H9 (cell line): ENCODE measurements around the gene PRPH. TPM values are rescaled to one million over a fixed set of nuclear protein-coding genes. Genes with fewer than 3 reads are reported as not detected.
"Not testable (repeated sequence)": the region's sequence is repeated elsewhere in the genome, so short reads cannot be mapped to it uniquely, and the experiment has no call there.

ENCODE experiments used
- DNase-seq: peaks from one replicate; pipeline ENCODE4 v3.0.0-alpha.2; 2017
- H2AFZ ChIP-seq: one replicate; pipeline ENCODE4 v1.6.1; 2013; ENCODE audit warnings: mild to moderate bottlenecking, low read length, control low read depth, moderate library complexity
- H2AK5ac ChIP-seq: 2 replicates; pipeline ENCODE4 v1.6.1; 2013; ENCODE audit warnings: low read length, control low read depth, mixed read lengths; ENCODE audit not compliant: insufficient read length
- H2BK120ac ChIP-seq: one replicate; pipeline ENCODE4 v1.6.1; 2013; ENCODE audit warnings: low read depth, mild to moderate bottlenecking, low read length, control low read depth, inconsistent platforms; ENCODE audit not compliant: poor library complexity, severe bottlenecking
- H2BK12ac ChIP-seq: 2 replicates; pipeline ENCODE4 v1.6.1; 2013; ENCODE audit warnings: low read length, control low read depth, mixed read lengths, low read depth; ENCODE audit not compliant: insufficient read length
- H2BK15ac ChIP-seq: 2 replicates; pipeline ENCODE4 v1.6.1; 2013; ENCODE audit warnings: low read depth, low read length, control low read depth
- H2BK20ac ChIP-seq: one replicate; pipeline ENCODE4 v1.6.1; 2013; ENCODE audit warnings: low read depth, mild to moderate bottlenecking, low read length, control low read depth, inconsistent platforms; ENCODE audit not compliant: poor library complexity, severe bottlenecking
- H2BK5ac ChIP-seq: 2 replicates; pipeline ENCODE4 v1.6.1; 2013; ENCODE audit warnings: low read length, control low read depth, mixed read lengths; ENCODE audit not compliant: insufficient read length
- H3K14ac ChIP-seq: 2 replicates; pipeline ENCODE4 v1.6.1; 2013; ENCODE audit warnings: low read length, control low read depth; ENCODE audit not compliant: insufficient read depth
- H3K18ac ChIP-seq: 2 replicates; pipeline ENCODE4 v1.6.1; 2013; ENCODE audit warnings: low read depth, mild to moderate bottlenecking, mixed read lengths, low read length, control low read depth; ENCODE audit not compliant: insufficient read length
- H3K23ac ChIP-seq: 2 replicates; pipeline ENCODE4 v1.6.1; 2013; ENCODE audit warnings: low read length, control low read depth, mixed read lengths, low read depth; ENCODE audit not compliant: insufficient read length
- H3K23me2 ChIP-seq: 2 replicates; pipeline ENCODE4 v1.6.1; 2013; ENCODE audit warnings: low read depth, mild to moderate bottlenecking, mixed read lengths, low read length, control low read depth; ENCODE audit not compliant: insufficient read length, poor library complexity, severe bottlenecking
- H3K27ac ChIP-seq: 2 replicates; pipeline ENCODE4 v1.5.1; 2013; ENCODE audit warnings: low read length, control low read depth, mixed read lengths, low read depth; ENCODE audit not compliant: insufficient read length
- H3K27me3 ChIP-seq: 2 replicates; pipeline ENCODE4 v1.6.1; 2013; ENCODE audit warnings: low read length, control low read depth, inconsistent platforms; ENCODE audit not compliant: insufficient read depth
- H3K4ac ChIP-seq: 2 replicates; pipeline ENCODE4 v1.6.1; 2013; ENCODE audit warnings: low read depth, mild to moderate bottlenecking, control low read depth, inconsistent platforms, low read length, moderate library complexity
- H3K4me1 ChIP-seq: 2 replicates; pipeline ENCODE4 v1.6.1; 2013; ENCODE audit warnings: low read length, control low read depth, inconsistent platforms; ENCODE audit not compliant: insufficient read depth
- H3K4me2 ChIP-seq: 2 replicates; pipeline ENCODE4 v1.6.1; 2013; ENCODE audit warnings: low read length, control low read depth, mixed read lengths; ENCODE audit not compliant: insufficient read length, insufficient read depth
- H3K56ac ChIP-seq: 2 replicates; pipeline ENCODE4 v1.6.1; 2013; ENCODE audit warnings: low read depth, mild to moderate bottlenecking, mixed read lengths, low read length, control low read depth; ENCODE audit not compliant: insufficient read length
- H3K79me1 ChIP-seq: 2 replicates; pipeline ENCODE4 v1.6.1; 2013; ENCODE audit warnings: low read depth, mild to moderate bottlenecking, moderate library complexity, low read length, control low read depth, inconsistent platforms; ENCODE audit not compliant: insufficient read depth, poor library complexity, severe bottlenecking
- H3K79me2 ChIP-seq: 2 replicates; pipeline ENCODE4 v1.6.1; 2013; ENCODE audit warnings: low read length, control low read depth, inconsistent platforms; ENCODE audit not compliant: insufficient read depth
- H3K9ac ChIP-seq: 2 replicates; pipeline ENCODE4 v1.6.1; 2013; ENCODE audit warnings: low read length, control low read depth, mixed read lengths; ENCODE audit not compliant: insufficient read length; ENCODE audit errors: extremely low read depth
- H3K9me3 ChIP-seq: one replicate; pipeline ENCODE4 v1.6.1; 2013; ENCODE audit warnings: low read depth, low read length, inconsistent platforms; ENCODE audit not compliant: control insufficient read depth
- H3T11ph ChIP-seq: one replicate; pipeline ENCODE4 v1.6.1; 2013; ENCODE audit warnings: mild to moderate bottlenecking, low read length, control low read depth, inconsistent platforms
- H4K20me1 ChIP-seq: one replicate; pipeline ENCODE4 v1.6.1; 2013; ENCODE audit not compliant: control insufficient read depth, insufficient read length, insufficient read depth
- H4K5ac ChIP-seq: 2 replicates; pipeline ENCODE4 v1.6.1; 2013; ENCODE audit warnings: low read depth, mild to moderate bottlenecking, mixed read lengths, low read length, control low read depth; ENCODE audit not compliant: insufficient read length
- H4K8ac ChIP-seq: replicated peaks from 2 replicates; pipeline ENCODE4 v1.6.1; 2013; ENCODE audit warnings: low read length, control low read depth, mixed read lengths, low read depth; ENCODE audit not compliant: insufficient read length
- H4K91ac ChIP-seq: 2 replicates; pipeline ENCODE4 v1.6.1; 2013; ENCODE audit warnings: low read depth, mild to moderate bottlenecking, moderate library complexity, mixed read lengths, low read length, control low read depth; ENCODE audit not compliant: insufficient read length
- H3K27ac Mint-ChIP-seq, 3 experiments: 2 replicates in 2 of 3; 3 replicates in 1 of 3; pipeline ENCODE4 v1.8.0; 2020 to 2021; ENCODE audit warnings: mixed read lengths in 3 of 3, mild to moderate bottlenecking in 1 of 3, moderate library complexity in 1 of 3
- H3K27me3 Mint-ChIP-seq: 2 replicates; pipeline ENCODE4 v1.8.0; 2021; ENCODE audit warnings: low read depth, mild to moderate bottlenecking, moderate library complexity, mixed read lengths
- H3K36me3 Mint-ChIP-seq, 3 experiments: 2 replicates in 2 of 3; 3 replicates in 1 of 3; pipeline ENCODE4 v1.8.0; 2020 to 2021; ENCODE audit warnings: low read depth in 3 of 3, mixed read lengths in 3 of 3; ENCODE audit not compliant: insufficient read depth in 1 of 3
- H3K4me1 Mint-ChIP-seq, 2 experiments: 2 replicates each; pipeline ENCODE4 v1.8.0; 2020; ENCODE audit warnings: mixed read lengths in 2 of 2
- H3K4me3 Mint-ChIP-seq, 2 experiments: 2 replicates in 1 of 2; 3 replicates in 1 of 2; pipeline ENCODE4 v1.8.0; 2020 to 2021; ENCODE audit warnings: mild to moderate bottlenecking in 2 of 2, mixed read lengths in 2 of 2, moderate library complexity in 1 of 2
- H3K9me3 Mint-ChIP-seq, 2 experiments: 2 replicates in 1 of 2; 3 replicates in 1 of 2; pipeline ENCODE4 v1.8.0; 2020; ENCODE audit warnings: mild to moderate bottlenecking in 2 of 2, mixed read lengths in 2 of 2, moderate library complexity in 1 of 2
- WGBS: extraction: QIAGEN DNeasy Blood & Tissue Kit; methylation state at CpG from one replicate; pipeline ENCODE4 v1.1.7; 2013; ENCODE audit warnings: missing lambda C conversion rate, low lambda C conversion rate, mixed read lengths; ENCODE audit not compliant: insufficient read length; ENCODE audit errors: extremely low coverage; 5-methylcytosine and 5-hydroxymethylcytosine counted together
- total RNA-seq: library from RNA; stranded (reverse); gene quantifications from 2 replicates; pipeline ENCODE4 v1.2.1, GENCODE V29; 2021
- TF ChIP-seq, protein P1 (sequence below): fragments of 200-600 bp; sonication (generic); conservative IDR thresholded peaks from 3 replicates; pipeline ENCODE4 v1.8.0; 2021; ENCODE audit warnings: antibody characterized with exemption, mild to moderate bottlenecking

PRPH gene
- total RNA-seq, 1 experiment from 2014 or later = 1.1 TPM

DNA sequence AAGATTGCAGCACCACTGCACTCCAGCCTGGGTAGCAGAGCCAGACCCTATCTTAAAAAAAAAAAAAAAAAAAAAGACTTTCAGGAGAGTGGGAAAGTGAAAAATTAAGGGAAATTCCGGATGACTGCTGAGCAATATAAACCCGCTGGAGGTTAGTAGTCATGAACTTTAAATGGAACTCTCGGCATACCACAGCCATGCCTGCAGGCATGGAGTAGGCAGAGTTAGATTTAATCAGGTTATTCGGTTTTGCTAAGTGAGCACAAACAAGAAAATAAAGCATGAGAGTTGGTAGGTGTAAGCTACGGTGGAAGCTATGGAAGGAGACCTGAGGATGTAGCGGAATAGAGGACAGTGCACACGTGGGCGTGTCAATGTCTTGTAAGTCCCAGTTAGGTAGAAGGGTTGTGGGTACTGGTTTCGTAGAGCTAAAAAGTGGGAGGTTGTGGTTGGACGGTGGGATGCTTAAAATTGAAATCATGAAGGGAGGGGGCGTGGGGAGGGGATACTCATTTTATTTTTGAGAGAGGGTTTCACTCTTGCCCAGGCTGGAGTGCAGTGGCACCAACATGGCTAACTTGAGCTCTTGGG, 41.8 kb upstream of the PRPH start:
- H3K4me1 ChIP-seq = no peaks in the 10 kb centered on the region

DNA sequence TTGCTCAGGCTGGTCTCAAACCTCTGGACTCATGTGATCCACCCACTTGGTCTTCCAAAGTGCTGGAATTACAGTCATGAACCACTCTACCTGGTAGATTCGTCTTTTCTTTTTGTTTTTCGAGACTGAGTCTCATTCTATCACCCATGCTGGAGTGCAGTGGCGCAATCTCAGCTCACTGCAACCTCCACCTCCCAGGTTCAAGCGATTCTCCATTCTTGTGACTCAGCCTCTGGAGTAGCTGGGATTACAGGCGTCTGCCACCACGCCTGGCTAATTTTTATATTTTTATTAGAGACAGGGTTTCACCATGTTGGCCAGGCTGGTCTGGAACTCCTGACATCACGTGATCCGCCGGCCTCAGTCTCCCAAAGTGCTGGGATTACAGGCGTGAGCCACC, 39.5 kb upstream of the PRPH start:
- H3K4me3 Mint-ChIP-seq, H4K5ac ChIP-seq, H3K4me1 Mint-ChIP-seq: not testable (repeated sequence)

More for the DNA sequence above, 41.8 kb upstream of the PRPH start:
- no peak overlapping the region for H2BK120ac ChIP-seq
- H4K5ac ChIP-seq = no peak overlapping the region
- Mint-ChIP-seq H3K36me3 (no peaks in the 10 kb centered on the region), H3K27me3 (no peaks in the 10 kb centered on the region), H3K27ac (no peak overlapping the region), H3K4me1 (no peaks in the 10 kb centered on the region), H3K4me3 (no peak overlapping the region), H3K9me3 (no peaks in the 10 kb centered on the region; a peak in 1 of 5 replicates)
- no peak overlapping the region for H3K4ac ChIP-seq
- no peak overlapping the region for H3K23ac ChIP-seq
- H3K27ac ChIP-seq = no peak overlapping the region
- H3K9me3 ChIP-seq = no peaks in the 10 kb centered on the region
- no peak overlapping the region for H3T11ph ChIP-seq
- H2AFZ ChIP-seq = no peak overlapping the region
- H3K79me2 ChIP-seq = no peaks in the 10 kb centered on the region
- no peak overlapping the region for H2BK15ac ChIP-seq
- H4K8ac ChIP-seq = no peak overlapping the region
- H3K27me3 ChIP-seq = no peaks in the 10 kb centered on the region
- no peak overlapping the region for H4K91ac ChIP-seq
- no peak overlapping the region for H3K4me2 ChIP-seq
- no peak overlapping the region for H3K14ac ChIP-seq
- H3K23me2 ChIP-seq = no peaks in the 10 kb centered on the region
- no peaks in the 10 kb centered on the region for H3K79me1 ChIP-seq
- TF ChIP-seq, protein P1, sequence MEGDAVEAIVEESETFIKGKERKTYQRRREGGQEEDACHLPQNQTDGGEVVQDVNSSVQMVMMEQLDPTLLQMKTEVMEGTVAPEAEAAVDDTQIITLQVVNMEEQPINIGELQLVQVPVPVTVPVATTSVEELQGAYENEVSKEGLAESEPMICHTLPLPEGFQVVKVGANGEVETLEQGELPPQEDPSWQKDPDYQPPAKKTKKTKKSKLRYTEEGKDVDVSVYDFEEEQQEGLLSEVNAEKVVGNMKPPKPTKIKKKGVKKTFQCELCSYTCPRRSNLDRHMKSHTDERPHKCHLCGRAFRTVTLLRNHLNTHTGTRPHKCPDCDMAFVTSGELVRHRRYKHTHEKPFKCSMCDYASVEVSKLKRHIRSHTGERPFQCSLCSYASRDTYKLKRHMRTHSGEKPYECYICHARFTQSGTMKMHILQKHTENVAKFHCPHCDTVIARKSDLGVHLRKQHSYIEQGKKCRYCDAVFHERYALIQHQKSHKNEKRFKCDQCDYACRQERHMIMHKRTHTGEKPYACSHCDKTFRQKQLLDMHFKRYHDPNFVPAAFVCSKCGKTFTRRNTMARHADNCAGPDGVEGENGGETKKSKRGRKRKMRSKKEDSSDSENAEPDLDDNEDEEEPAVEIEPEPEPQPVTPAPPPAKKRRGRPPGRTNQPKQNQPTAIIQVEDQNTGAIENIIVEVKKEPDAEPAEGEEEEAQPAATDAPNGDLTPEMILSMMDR = no peak
- H4K20me1 ChIP-seq = no peaks in the 10 kb centered on the region
- no peak overlapping the region for H3K18ac ChIP-seq
- no peak overlapping the region for H2BK5ac ChIP-seq
- H2AK5ac ChIP-seq = no peak overlapping the region
- WGBS = no CpG with 5 or more reads among the region's 11 CpGs
- DNase-seq = no peak
- no peak overlapping the region for H3K56ac ChIP-seq
- no peak overlapping the region for H3K9ac ChIP-seq
- no peak overlapping the region for H2BK20ac ChIP-seq
- H2BK12ac ChIP-seq = no peak overlapping the region

More for the DNA sequence above, 39.5 kb upstream of the PRPH start:
- not testable (repeated sequence) for H3K79me1 ChIP-seq, H2BK5ac ChIP-seq, H3K9ac ChIP-seq, H2BK15ac ChIP-seq, H3K56ac ChIP-seq, H2BK12ac ChIP-seq, H3K4me1 ChIP-seq, H2AK5ac ChIP-seq, H3K27ac ChIP-seq, H3K18ac ChIP-seq, H3K23me2 ChIP-seq, H3T11ph ChIP-seq, H3K14ac ChIP-seq, H3K9me3 Mint-ChIP-seq, H3K4ac ChIP-seq, H3K9me3 ChIP-seq, H3K36me3 Mint-ChIP-seq, H4K91ac ChIP-seq, H3K23ac ChIP-seq, H3K27ac Mint-ChIP-seq, DNase-seq, H3K27me3 ChIP-seq, H2BK120ac ChIP-seq, H3K27me3 Mint-ChIP-seq, H2AFZ ChIP-seq, H4K8ac ChIP-seq, H4K20me1 ChIP-seq, H2BK20ac ChIP-seq, H3K4me2 ChIP-seq, H3K79me2 ChIP-seq
- WGBS = no CpG with 5 or more reads among the region's 10 CpGs
